HG03060 (cell line): ENCODE results near the gene EXOC6.

Experiments
- ATAC-seq: cut with Tn5 transposase; IDR thresholded peaks from one replicate; pipeline ENCODE4 v1.9.1; 2021; ENCODE audit warnings: low read depth, moderate number of reproducible peaks; ENCODE audit not compliant: unreplicated experiment

The EXOC6 gene

DNA sequence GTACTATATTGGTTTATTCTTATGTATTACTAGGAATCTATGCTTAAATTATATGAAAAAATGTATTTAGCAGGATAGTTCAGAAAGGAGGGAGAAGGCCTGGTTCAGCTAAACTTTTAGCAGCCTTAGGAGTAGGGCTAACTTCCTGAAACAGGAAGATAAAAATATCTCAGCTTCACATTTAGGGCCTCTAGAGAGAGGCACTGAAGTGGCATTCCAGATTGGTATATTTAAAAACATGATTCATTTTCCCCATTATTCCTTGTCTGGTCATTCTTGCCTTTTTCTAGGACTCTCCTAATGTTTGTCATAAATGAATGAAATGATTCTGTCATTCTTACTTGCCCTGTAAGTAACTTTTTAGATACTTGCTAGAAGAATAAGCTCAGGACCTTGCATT is 149.3 kb downstream of the EXOC6 start:
- no peak for ATAC-seq

GRCh38 chr10:92999191-92999590 is 150.9 kb downstream of the EXOC6 start:
- no peak for ATAC-seq

- no peak for ATAC-seq
Observed at GRCh38 chr10:93006435-93007039, 158.2 kb downstream of the EXOC6 start.

GRCh38 chr10:93015722-93016121 is 167.4 kb downstream of the EXOC6 start:
- ATAC-seq, result no peak

GRCh38 chr10:93023013-93023650 is 174.8 kb downstream of the EXOC6 start:
- ATAC-seq, result no peak

DNA sequence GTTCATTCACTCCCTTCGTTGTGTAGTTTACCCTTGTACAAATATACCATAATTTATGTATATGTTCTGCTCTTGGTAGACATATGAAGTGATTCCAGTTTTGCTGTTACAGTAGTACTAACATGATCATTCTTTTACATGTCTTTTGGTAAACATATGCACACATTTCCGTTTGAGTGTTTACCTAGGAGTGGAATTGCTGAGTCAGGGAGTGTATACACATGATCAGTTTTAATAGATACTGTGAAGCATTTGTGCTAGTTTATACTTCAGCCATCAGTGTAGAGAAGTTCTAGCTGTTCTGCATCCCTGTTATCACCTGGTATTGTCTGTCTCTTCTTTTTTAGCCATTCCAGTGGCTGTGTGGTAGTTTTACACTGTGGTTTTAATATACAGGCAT is 177.8 kb downstream of the EXOC6 start:
- no peak for ATAC-seq

GRCh38 chr10:93027508-93027907 is 179.2 kb downstream of the EXOC6 start:
- no peak for ATAC-seq

- no peak for ATAC-seq
Observed at GRCh38 chr10:93028883-93029282, 180.6 kb downstream of the EXOC6 start.

DNA sequence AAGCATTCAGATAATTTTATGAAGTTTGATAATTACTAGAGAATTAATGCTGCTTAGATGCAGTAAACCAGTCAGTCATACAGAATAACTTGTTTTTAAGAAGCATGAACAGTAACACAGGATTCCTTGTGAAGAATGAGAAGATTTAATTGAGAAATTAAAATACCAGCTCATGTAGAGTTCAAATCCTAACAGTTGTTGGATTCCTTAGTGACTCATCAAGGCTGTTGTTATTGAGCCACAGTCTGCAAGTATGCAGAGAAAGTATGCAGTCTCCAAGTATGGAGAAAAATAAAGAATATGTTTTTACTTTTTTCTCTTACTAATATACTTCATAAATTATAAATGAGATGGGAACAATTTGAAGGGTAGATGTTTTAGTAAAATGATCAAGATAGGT is 182.1 kb downstream of the EXOC6 start:
- ATAC-seq, result no peak

GRCh38 chr10:93032105-93032808 is 183.9 kb downstream of the EXOC6 start:
- no peak for ATAC-seq

DNA sequence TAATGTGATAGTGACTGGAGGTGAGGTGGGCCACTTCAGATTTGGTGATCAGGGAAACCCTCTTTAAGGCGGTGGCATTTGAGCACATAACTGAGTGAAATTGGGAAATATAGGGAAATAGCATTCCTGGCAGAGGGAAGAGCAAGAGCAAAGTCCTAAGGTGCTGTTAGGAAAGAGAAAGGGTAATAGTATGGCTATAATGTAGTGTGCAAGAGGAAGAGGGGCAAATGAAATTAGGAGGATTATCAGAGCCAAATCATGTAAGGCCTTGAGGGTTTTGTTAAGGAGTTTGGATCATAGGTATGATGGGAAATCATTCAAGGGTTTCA is 184.5 kb downstream of the EXOC6 start:
- no peak for ATAC-seq

- ATAC-seq, result no peak
Observed at GRCh38 chr10:93034426-93034825, 186.1 kb downstream of the EXOC6 start.

DNA sequence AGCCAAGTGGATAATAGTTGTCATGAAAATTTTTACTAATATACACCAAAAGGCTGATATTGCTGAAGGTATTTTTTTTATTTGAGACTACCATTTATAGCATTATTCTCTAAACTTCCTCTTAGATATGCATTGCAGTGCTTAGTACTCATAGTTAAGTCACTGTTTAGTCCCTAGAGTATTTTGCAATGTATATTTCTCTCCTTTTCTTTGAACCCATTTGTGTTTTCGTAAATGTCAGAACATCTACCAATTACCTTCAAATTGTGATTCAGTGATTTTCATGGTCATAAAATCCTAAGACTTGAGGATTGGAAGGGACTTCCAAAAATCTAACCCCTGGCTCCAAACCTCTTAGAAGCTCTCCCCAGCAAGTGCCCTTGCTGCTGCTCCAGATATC is 190.8 kb downstream of the EXOC6 start:
- ATAC-seq, result no peak

DNA sequence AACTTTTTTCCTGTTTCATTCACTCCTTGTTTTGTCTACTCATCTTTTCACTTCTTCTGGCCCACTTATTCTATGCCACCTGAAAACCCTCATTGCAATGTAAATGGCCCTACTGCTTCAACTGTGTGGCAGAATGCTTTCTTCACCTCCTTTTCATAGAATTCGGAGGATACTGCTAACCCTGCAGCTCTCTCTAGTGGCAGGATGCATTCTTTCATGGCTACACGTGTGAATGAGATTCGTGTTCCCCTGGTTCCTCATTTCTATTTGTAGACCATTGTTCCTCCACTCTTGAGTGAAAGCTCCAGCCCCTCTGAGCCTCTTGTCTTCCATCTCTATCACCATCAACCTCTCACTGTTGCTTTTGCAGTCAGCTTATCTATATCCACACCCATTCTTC is 191.4 kb downstream of the EXOC6 start:
- no peak for ATAC-seq

DNA sequence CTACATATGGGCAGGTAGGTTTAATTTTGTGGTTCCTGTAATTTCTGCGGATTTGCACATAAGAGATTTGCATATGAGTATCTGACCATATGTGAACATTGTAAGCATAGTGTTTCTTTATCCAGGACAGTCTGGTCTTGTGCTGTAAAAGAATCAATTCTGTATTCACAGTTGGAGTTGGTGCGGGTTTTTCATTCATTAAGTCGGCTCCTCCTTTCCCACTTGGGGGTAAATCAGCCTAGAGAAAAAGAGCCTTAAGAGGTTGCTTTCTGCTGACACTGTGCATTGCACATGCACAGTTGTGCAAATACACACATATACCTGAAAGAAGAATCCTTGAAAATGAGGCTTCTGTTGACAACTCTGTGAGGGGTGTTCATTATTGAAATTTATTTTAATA is 206.2 kb downstream of the EXOC6 start:
- no peak for ATAC-seq

DNA sequence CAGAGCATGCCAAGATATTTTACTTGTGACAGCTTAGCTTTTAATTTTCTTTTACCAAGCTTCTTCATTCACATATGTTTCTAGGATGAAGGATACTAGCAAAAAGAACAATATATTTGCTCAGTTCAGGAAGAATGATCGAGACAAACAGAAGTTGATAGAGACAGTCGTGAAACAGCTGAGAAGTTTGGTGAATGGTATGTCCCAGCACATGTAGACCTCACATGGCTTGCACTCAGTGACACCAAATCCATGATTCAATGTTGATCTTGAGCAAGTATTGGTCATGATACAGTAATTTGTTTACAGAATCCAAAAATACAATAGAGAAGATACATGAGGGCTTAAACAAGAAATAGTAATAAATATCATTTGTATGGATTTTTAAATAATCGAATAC is 209.8 kb downstream of the EXOC6 start:
- ATAC-seq, result no peak

- ATAC-seq, result no peak
Observed at GRCh38 chr10:93059975-93060886, 211.9 kb downstream of the EXOC6 start, which contains the start of gene CYP26C1. TSS of gene CYP26C1 (plus strand) at chr10:93060798. CDS start at chr10:93061264, 466 bp downstream.

GRCh38 chr10:93060887-93061593 is 212.7 kb downstream of the EXOC6 start:
- no peak for ATAC-seq

GRCh38 chr10:93061594-93062513 is 213.5 kb downstream of the EXOC6 start:
- ATAC-seq, result no peak
